ENCODE results near the gene EPHA7.

EPHA7 gene

GRCh38 chr6:93319304-93319703 is 100.1 kb downstream of the EPHA7 start:
- DNase-seq: no peak

- DNase-seq: no peak
Measured at GRCh38 chr6:93318121-93318520, 101.2 kb downstream of the EPHA7 start.

- peak; percentile 8 for DNase-seq
Measured at GRCh38 chr6:93317592-93317991, 101.8 kb downstream of the EPHA7 start.

GRCh38 chr6:93307505-93308409 is 111.6 kb downstream of the EPHA7 start:
- no peak for DNase-seq

- DNase-seq: no peak
Measured at GRCh38 chr6:93305088-93305487, 114.3 kb downstream of the EPHA7 start.

GRCh38 chr6:93304505-93304904 is 114.9 kb downstream of the EPHA7 start:
- no peak for DNase-seq

- no peak for DNase-seq
Measured at GRCh38 chr6:93300661-93301060, 118.7 kb downstream of the EPHA7 start.

- no peak for DNase-seq
Measured at GRCh38 chr6:93299622-93300021, 119.7 kb downstream of the EPHA7 start.

GRCh38 chr6:93295631-93296030 is 123.7 kb downstream of the EPHA7 start:
- DNase-seq: no peak

- no peak for DNase-seq
Measured at GRCh38 chr6:93294879-93295278, 124.5 kb downstream of the EPHA7 start.

- DNase-seq: no peak
Measured at GRCh38 chr6:93293872-93294271, 125.5 kb downstream of the EPHA7 start.

- no peak for DNase-seq
Measured at GRCh38 chr6:93293460-93293859, 125.9 kb downstream of the EPHA7 start.

- no peak for DNase-seq
Measured at GRCh38 chr6:93282521-93283031, 136.8 kb downstream of the EPHA7 start.

GRCh38 chr6:93278241-93278640 is 141.1 kb downstream of the EPHA7 start:
- no peak for DNase-seq

GRCh38 chr6:93272896-93273295 is 146.5 kb downstream of the EPHA7 start:
- DNase-seq: no peak

- DNase-seq: no peak
Measured at GRCh38 chr6:93272211-93272610, 147.1 kb downstream of the EPHA7 start.

GRCh38 chr6:93266116-93266817 is 153.1 kb downstream of the EPHA7 start:
- DNase-seq: peak; percentile 26

GRCh38 chr6:93260881-93261280 is 158.5 kb downstream of the EPHA7 start:
- DNase-seq: no peak

GRCh38 chr6:93259332-93259731 is 160.0 kb downstream of the EPHA7 start:
- DNase-seq: no peak

GRCh38 chr6:93252930-93253329 is 166.4 kb downstream of the EPHA7 start:
- no peak for DNase-seq

- DNase-seq: no peak
Measured at GRCh38 chr6:93248631-93249030, 170.7 kb downstream of the EPHA7 start.

- no peak for DNase-seq
Measured at GRCh38 chr6:93243231-93243778, 176.1 kb downstream of the EPHA7 start.

GRCh38 chr6:93242049-93242448 is 177.3 kb downstream of the EPHA7 start:
- no peak for DNase-seq

GRCh38 chr6:93238632-93239031 is 180.7 kb downstream of the EPHA7 start:
- DNase-seq: no peak
